K562 (cell line): Measurements from ENCODE around the gene CFDP1. TPM values are rescaled to one million over a fixed set of nuclear protein-coding genes. Genes with fewer than 3 reads are reported as not detected.

Experiments
- polyA plus RNA-seq, 8 experiments: library from polyadenylated mRNA; depleted of rRNA in 4 of 8; stranded (reverse) in 5 of 8; unstranded in 3 of 8; fragments of >200 nt; fragmentation: Nextera tagmentation in 2 of 8; fragmentation: Illumina TruSeq in 1 of 8; extraction: Ambion mirVana in 2 of 8; extraction: Trizol in 1 of 8; gene quantifications; 2 replicates each; pipeline versions ENCODE4 v1.2.1 to v1.2.3, GENCODE V29; 2011 to 2014; ENCODE audit warnings: inconsistent platforms in 1 of 8, missing spikeins in 1 of 8
- total RNA-seq, 7 experiments: library from RNA; depleted of rRNA in 6 of 7; stranded (reverse); fragments of >200 nt in 6 of 7; fragmentation: Illumina TruSeq in 2 of 7; extraction: Trizol in 2 of 7; gene quantifications; 2 replicates each; pipeline versions ENCODE4 v1.2.1 to v1.2.3, GENCODE V29; 2011 to 2021; ENCODE audit warnings: low replicate concordance in 1 of 7
- TF ChIP-seq, protein P1 (sequence below), 2 experiments: fragments of 450-650 bp in 1 of 2; sonication (generic) in 1 of 2; formaldehyde crosslinking in 1 of 2; IDR thresholded peaks; 2 replicates each; pipeline versions ENCODE4 v1.7.1 to v1.9.0; 2016 to 2022; ENCODE audit warnings: inconsistent platforms in 1 of 2, mild to moderate bottlenecking in 1 of 2, missing genetic modification reagents in 1 of 2

Gene CFDP1
- total and polyA plus RNA-seq, 9 of the 15 experiments (the other 6 are each of a cell fraction or from before 2014, with no cell fraction given) = 31.5 to 78.4 (median 61.7) TPM

DNA sequence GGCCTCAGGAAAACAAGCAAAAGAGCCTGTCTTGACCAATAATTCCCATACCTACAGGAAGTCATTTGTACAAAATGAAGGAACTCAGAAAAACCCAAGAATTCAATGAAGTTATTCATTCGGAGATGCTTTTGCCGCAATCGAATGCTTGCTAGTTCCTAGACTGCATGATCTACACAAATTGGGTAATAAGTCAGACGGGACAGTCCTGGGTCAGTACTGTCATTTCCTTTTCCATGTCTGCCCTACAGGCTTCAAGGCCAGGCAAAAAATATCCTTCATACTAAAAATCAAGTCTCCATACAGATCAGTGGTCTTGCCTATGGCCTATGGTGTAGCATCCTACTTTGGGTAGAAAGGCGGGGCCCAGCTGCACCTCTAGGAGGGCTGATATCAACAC lies 71.4 kb downstream of the CFDP1 start (continued):
- TF ChIP-seq, protein P1, sequence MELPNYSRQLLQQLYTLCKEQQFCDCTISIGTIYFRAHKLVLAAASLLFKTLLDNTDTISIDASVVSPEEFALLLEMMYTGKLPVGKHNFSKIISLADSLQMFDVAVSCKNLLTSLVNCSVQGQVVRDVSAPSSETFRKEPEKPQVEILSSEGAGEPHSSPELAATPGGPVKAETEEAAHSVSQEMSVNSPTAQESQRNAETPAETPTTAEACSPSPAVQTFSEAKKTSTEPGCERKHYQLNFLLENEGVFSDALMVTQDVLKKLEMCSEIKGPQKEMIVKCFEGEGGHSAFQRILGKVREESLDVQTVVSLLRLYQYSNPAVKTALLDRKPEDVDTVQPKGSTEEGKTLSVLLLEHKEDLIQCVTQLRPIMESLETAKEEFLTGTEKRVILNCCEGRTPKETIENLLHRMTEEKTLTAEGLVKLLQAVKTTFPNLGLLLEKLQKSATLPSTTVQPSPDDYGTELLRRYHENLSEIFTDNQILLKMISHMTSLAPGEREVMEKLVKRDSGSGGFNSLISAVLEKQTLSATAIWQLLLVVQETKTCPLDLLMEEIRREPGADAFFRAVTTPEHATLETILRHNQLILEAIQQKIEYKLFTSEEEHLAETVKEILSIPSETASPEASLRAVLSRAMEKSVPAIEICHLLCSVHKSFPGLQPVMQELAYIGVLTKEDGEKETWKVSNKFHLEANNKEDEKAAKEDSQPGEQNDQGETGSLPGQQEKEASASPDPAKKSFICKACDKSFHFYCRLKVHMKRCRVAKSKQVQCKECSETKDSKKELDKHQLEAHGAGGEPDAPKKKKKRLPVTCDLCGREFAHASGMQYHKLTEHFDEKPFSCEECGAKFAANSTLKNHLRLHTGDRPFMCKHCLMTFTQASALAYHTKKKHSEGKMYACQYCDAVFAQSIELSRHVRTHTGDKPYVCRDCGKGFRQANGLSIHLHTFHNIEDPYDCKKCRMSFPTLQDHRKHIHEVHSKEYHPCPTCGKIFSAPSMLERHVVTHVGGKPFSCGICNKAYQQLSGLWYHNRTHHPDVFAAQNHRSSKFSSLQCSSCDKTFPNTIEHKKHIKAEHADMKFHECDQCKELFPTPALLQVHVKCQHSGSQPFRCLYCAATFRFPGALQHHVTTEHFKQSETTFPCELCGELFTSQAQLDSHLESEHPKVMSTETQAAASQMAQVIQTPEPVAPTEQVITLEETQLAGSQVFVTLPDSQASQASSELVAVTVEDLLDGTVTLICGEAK (IDR thresholded peaks at IDR 0.05) = no peak
- TF ChIP-seq, protein P1 (CRISPR knock-in tag; IDR thresholded peaks at IDR 0.05) = no peak
